Measurements from ENCODE around the gene PLSCR4.

Gene PLSCR4

GRCh38 chr3:146195605-146196004, 55.3 kb downstream of the PLSCR4 start:
- no peaks in the 10 kb centered on the region for H3K27me3 ChIP-seq (ENCODE audit: insufficient read depth, low read depth, severe bottlenecking)
- H3K9me3 ChIP-seq (ENCODE audit: severe bottlenecking) = no peaks in the 10 kb centered on the region
- no peak overlapping the region for H3K4me3 ChIP-seq (ENCODE audit: low read depth, low read length)
- DNase-seq = no peak
- no peak for TF ChIP-seq CTCF (IDR thresholded peaks at IDR 0.05; ENCODE audit: low read depth, low read length)
- H3K36me3 ChIP-seq = no peaks in the 10 kb centered on the region
- no peak overlapping the region for H3K27ac ChIP-seq

DNA sequence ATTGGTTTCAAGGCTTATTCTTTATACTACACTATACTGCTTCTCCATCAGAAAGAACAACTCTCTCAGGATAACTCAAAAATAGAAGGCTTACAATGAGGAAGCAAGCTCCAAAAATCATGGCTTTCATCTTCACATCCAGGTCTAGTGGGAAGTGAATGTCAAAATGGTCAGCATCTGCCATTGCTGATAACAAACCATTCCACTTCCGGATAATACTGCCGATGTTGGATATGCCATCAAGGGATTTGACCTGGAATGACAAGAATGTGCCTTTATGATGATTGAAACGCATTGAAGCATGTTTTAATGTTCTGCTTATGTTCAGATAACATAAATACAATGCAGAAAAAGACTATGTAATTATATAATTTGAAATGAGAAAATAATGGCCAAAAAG, 55.9 kb downstream of the PLSCR4 start:
- no peak overlapping the region for H3K4me3 ChIP-seq (ENCODE audit: low read depth, low read length)
- no peaks in the 10 kb centered on the region for H3K27me3 ChIP-seq (ENCODE audit: insufficient read depth, low read depth, severe bottlenecking)
- no peak for DNase-seq
- H3K9me3 ChIP-seq (ENCODE audit: severe bottlenecking) = no peaks in the 10 kb centered on the region
- no peak for TF ChIP-seq CTCF (IDR thresholded peaks at IDR 0.05; ENCODE audit: low read depth, low read length)
- H3K27ac ChIP-seq = no peak overlapping the region
- H3K36me3 ChIP-seq = no peaks in the 10 kb centered on the region

- no peak overlapping the region for H3K4me3 ChIP-seq (ENCODE audit: low read depth, low read length)
These were observed 59.9 kb downstream of the PLSCR4 start for GRCh38 chr3:146191051-146191450.

GRCh38 chr3:146189519-146190173, 61.3 kb downstream of the PLSCR4 start:
- peak; percentile 45 for DNase-seq
- no peaks in the 10 kb centered on the region for H3K9me3 ChIP-seq (ENCODE audit: severe bottlenecking)
- peak; percentile 69 for TF ChIP-seq CTCF (IDR thresholded peaks at IDR 0.05; ENCODE audit: low read depth, low read length)
- H3K36me3 ChIP-seq = no peaks in the 10 kb centered on the region
- H3K27me3 ChIP-seq (ENCODE audit: insufficient read depth, low read depth, severe bottlenecking) = no peaks in the 10 kb centered on the region
- no peak overlapping the region for H3K27ac ChIP-seq
- no peak overlapping the region for H3K4me3 ChIP-seq (ENCODE audit: low read depth, low read length)

More at GRCh38 chr3:146191051-146191450, 59.9 kb downstream of the PLSCR4 start:
- Histone ChIP-seq H3K36me3 (no peaks in the 10 kb centered on the region), H3K27me3 (ENCODE audit: insufficient read depth, low read depth, severe bottlenecking) (no peaks in the 10 kb centered on the region), H3K27ac (no peak overlapping the region), H3K9me3 (ENCODE audit: severe bottlenecking) (no peaks in the 10 kb centered on the region)
- no peak for TF ChIP-seq CTCF (IDR thresholded peaks at IDR 0.05; ENCODE audit: low read depth, low read length)
- no peak for DNase-seq

DNA sequence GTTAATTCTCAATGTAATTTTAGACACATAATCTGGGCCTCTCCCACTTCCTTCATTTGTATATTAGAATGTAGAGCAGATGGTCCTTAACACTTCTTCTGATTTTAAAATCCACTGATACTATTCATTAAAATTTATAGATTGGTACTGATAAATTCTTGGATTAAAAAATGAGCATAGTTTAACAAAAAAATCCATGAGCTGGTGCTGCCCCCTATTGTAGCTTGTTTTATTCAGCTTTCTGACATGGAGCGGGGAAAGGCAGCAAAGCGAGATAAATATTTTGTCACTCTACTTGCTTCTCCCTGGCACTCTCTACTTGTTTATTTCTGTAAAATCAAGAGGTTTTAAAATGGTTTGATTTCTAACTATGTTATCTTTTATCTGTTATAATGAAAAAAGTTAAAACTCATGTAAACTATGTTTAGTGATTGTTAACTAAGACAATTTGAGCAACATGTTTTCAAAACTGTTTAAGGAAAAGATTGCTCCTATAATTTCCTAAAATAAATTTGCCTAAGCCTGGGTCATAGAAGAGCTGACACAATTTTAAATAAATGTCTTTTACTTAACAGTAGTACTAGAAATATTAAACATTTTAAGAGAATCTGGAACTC, 63.5 kb downstream of the PLSCR4 start:
- Histone ChIP-seq H3K36me3 (no peaks in the 10 kb centered on the region), H3K9me3 (ENCODE audit: severe bottlenecking) (no peaks in the 10 kb centered on the region), H3K27me3 (ENCODE audit: insufficient read depth, low read depth, severe bottlenecking) (no peaks in the 10 kb centered on the region), H3K4me3 (ENCODE audit: low read depth, low read length) (no peak overlapping the region), H3K27ac (no peak overlapping the region)
- no peak for DNase-seq
- peak; percentile 33; the same call in 1 of the 2 replicates for TF ChIP-seq CTCF (IDR thresholded peaks at IDR 0.05; ENCODE audit: low read depth, low read length)

All from WERI-Rb-1 (cell line).